ENCODE data around the gene TRIM75. TPM values are rescaled to one million over a fixed set of nuclear protein-coding genes. Genes with fewer than 3 reads are reported as not detected.
"Not testable (repeated sequence)": the region's sequence is repeated elsewhere in the genome, so short reads cannot be mapped to it uniquely, and the experiment has no call there.

The TRIM75 gene
- polyA plus RNA-seq, 3 donors: 0.09 TPM; not detected in 2

DNA sequence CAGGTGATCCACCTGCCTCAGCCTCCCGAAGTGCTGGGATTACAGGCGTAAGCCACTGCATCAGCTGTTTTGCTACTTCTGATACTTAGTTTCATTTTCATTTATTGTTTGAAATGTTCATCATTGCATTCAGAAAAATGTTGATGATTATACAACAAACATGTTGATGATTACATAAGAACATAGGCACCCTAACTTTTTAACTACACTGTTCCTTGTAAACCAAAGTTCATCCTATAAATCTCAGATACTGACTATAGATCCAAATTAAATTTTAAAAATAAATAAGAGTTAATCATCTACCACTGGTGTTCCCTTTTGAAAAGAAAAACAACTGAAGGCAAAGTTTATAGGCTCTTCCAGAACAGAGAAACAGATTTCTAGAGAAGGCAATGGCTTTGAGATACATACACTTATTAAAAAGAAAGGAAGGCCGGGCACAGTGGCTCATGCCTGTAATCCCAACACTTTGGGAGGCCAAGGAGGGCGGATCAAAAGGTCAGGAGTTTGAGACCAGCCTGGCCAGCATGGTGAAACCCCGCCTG, 23.4 kb downstream of the TRIM75 start:
- no peak for DNase-seq

- DNase-seq: peak; percentile 12
Measured at GRCh38 chr4:165079476-165079875, 25.8 kb downstream of the TRIM75 start.

- DNase-seq: not testable (repeated sequence)
Measured at GRCh38 chr4:165084787-165085186, 31.1 kb downstream of the TRIM75 start.

GRCh38 chr4:165085946-165086345, 32.3 kb downstream of the TRIM75 start:
- DNase-seq: no peak

DNA sequence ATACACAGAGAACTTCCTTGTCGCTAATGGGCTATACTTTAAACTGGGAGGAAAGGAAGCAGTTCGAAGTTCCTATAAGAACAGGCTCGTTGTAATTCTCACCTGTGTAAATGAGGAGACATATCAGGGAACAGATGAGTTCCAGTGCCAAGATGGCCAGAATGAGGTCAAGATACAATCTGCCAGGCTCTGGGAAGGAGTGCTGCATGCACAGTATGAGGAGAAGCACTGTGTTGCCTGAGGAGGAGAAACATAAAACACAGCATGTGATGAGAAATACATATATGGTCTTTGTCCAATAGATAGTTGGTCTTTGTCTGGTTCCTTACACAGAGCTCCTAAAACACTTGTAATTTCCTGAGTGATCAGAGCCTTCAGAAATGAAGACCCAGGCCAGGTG, 34.7 kb downstream of the TRIM75 start:
- DNase-seq: no peak

GRCh38 chr4:165092187-165092586, 38.5 kb downstream of the TRIM75 start:
- DNase-seq: not testable (repeated sequence)

- DNase-seq: no peak
Measured at GRCh38 chr4:165094873-165095272, 41.2 kb downstream of the TRIM75 start.

DNA sequence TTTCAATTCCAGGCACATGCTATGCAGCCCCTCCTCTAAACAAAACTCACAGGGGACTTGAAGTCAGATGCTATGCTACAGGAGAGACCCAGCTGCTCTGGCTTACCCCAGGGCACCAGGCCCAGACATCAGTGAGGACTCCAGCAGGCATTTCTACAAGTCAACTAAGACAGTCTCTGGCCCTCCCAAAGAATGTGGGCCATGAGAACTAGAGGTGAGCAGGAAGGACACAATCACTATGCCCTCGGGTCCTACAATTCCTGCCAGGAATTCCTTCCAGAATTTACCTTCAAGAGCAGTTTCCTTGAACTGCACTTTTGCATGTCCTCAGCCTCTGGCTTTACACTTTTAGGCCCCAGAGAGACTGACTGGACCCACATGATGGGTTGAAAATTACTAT, 41.6 kb downstream of the TRIM75 start:
- DNase-seq: no peak

GRCh38 chr4:165096776-165097175, 43.1 kb downstream of the TRIM75 start:
- DNase-seq: peak; percentile 29

- DNase-seq: no peak
Measured at GRCh38 chr4:165101641-165102040, 48.0 kb downstream of the TRIM75 start.

GRCh38 chr4:165106518-165106917, 52.9 kb downstream of the TRIM75 start:
- DNase-seq: no peak

Other genes starting within 250 kb of the TRIM75 start
- gene APELA, start 176.7 kb upstream of the TRIM75 start, polyA plus RNA-seq (ENCODE audit: insufficient read length in 3 of 3): 10 to 100 TPM in 1 of 3 donors, 1 to 10 TPM in 2; 6.8 to 12.8 (median 9.7) TPM
- gene TRIM61, start 76.2 kb upstream of the TRIM75 start, polyA plus RNA-seq (ENCODE audit: insufficient read length in 3 of 3): 1 to 10 TPM; 2.5 to 3.7 (median 3.4) TPM
- gene TRIM60, start 21.9 kb upstream of the TRIM75 start, polyA plus RNA-seq (ENCODE audit: insufficient read length in 3 of 3): not detected
- gene TMEM192, start 59.0 kb downstream of the TRIM75 start, polyA plus RNA-seq (ENCODE audit: insufficient read length in 3 of 3): 10 to 100 TPM; 28.8 to 39.7 (median 28.8) TPM
- 10 to 100 TPM; 16.4 to 24.6 (median 21.6) TPM for gene KLHL2, start 153.7 kb downstream of the TRIM75 start, polyA plus RNA-seq (ENCODE audit: insufficient read length in 3 of 3)

All from renal pelvis (tissue), 4 donors.